B cell (primary cell): Measurements from ENCODE around the gene ARL6IP5. TPM values are rescaled to one million over a fixed set of nuclear protein-coding genes. Genes with fewer than 3 reads are reported as not detected.

Experiments
- ATAC-seq: fragments of 200-7000 bp; cut with Tn5 transposase; one replicate; pipeline ENCODE4 v1.10.0; 2021; ENCODE audit warnings: low read depth, mild to moderate bottlenecking, moderate number of reproducible peaks, moderate library complexity
- CTCF ChIA-PET: fragments of 350-600 bp; sonication (Branson Sonifier 250); formaldehyde crosslinking; loops from one replicate; lab custom pipeline; 2021; ENCODE audit warnings: antibody characterized with exemption, inconsistent platforms; lab: Charles Lee
- POLR2A ChIA-PET: fragments of 350-600 bp; sonication (Branson Sonifier 250); formaldehyde crosslinking; loops from one replicate; lab custom pipeline; 2021; ENCODE audit warnings: antibody characterized with exemption; lab: Charles Lee
- DNase-seq: peaks from one replicate; pipeline ENCODE4 v3.0.0; 2013
- H2AFZ ChIP-seq: 2 replicates; pipeline ENCODE4 v1.6.1; 2012; ENCODE audit warnings: mild to moderate bottlenecking, low read depth, low read length; ENCODE audit not compliant: insufficient read depth, poor library complexity, severe bottlenecking
- H3K27ac ChIP-seq, 2 donors: 1 replicate in 1 of 2; 2 replicates in 1 of 2; pipeline ENCODE4 v1.5.1; 2012 to 2013; ENCODE audit warnings: low read length in 2 of 2, mild to moderate bottlenecking in 2 of 2, moderate library complexity in 1 of 2
- H3K27me3 ChIP-seq, 4 experiments: fragments of 200-600 bp in 1 of 4; sonication (generic) in 1 of 4; replicated peaks in 1 of 4; 1 replicate in 2 of 4; 2 replicates in 2 of 4; pipeline versions ENCODE4 v1.6.1 to v1.7.0; 2013 to 2016; ENCODE audit warnings: low read length in 3 of 4, mild to moderate bottlenecking in 2 of 4, mixed read lengths in 1 of 4, moderate library complexity in 1 of 4; ENCODE audit not compliant: insufficient read depth in 4 of 4, control insufficient read depth in 3 of 4; ENCODE audit errors: control extremely low read depth in 1 of 4
- H3K36me3 ChIP-seq, 2 experiments: replicated peaks in 1 of 2; 1 replicate in 1 of 2; 2 replicates in 1 of 2; pipeline versions ENCODE4 v1.6.1 to v1.7.1; 2013; ENCODE audit warnings: low read length in 1 of 2; ENCODE audit not compliant: insufficient read depth in 2 of 2, control insufficient read depth in 1 of 2; ENCODE audit errors: control extremely low read depth in 1 of 2, extremely low read depth in 1 of 2
- H3K4me1 ChIP-seq, 2 donors: fragments of 200-600 bp in 1 of 2; sonication (generic) in 1 of 2; 1 replicate in 1 of 2; 2 replicates in 1 of 2; pipeline versions ENCODE4 v1.5.1 to v1.6.1; 2013 to 2017; ENCODE audit warnings: low read length in 2 of 2; ENCODE audit not compliant: control insufficient read depth in 2 of 2, insufficient read depth in 2 of 2
- H3K4me2 ChIP-seq: replicated peaks from 2 replicates; pipeline ENCODE3; 2012; ENCODE audit warnings: mild to moderate bottlenecking, low read depth, low read length; ENCODE audit not compliant: poor library complexity, severe bottlenecking
- H3K4me3 ChIP-seq, 5 experiments: fragments of 200-600 bp in 1 of 5; sonication (generic) in 1 of 5; 1 replicate in 3 of 5; 2 replicates in 2 of 5; pipeline versions ENCODE4 v1.5.1 to v1.7.0; 2011 to 2016; ENCODE audit warnings: low read length in 4 of 5, mild to moderate bottlenecking in 4 of 5, low read depth in 2 of 5, control low read depth in 1 of 5, moderate library complexity in 1 of 5; ENCODE audit not compliant: insufficient read depth in 1 of 5; ENCODE audit errors: control extremely low read depth in 1 of 5, extremely low read depth in 1 of 5
- H3K79me2 ChIP-seq: fragments of 200-600 bp; sonication (generic); one replicate; pipeline ENCODE4 v1.6.0; 2016; ENCODE audit warnings: low read length; ENCODE audit not compliant: control insufficient read depth, insufficient read depth
- H3K9ac ChIP-seq: fragments of 200-600 bp; sonication (generic); 2 replicates; pipeline ENCODE4 v1.6.1; 2017; ENCODE audit warnings: mild to moderate bottlenecking, low read length, moderate library complexity
- H3K9me3 ChIP-seq, 3 donors: one replicate each; pipeline versions ENCODE4 v1.6.1 to v1.7.1; 2013; ENCODE audit warnings: low read length in 2 of 3; ENCODE audit not compliant: control insufficient read depth in 2 of 3, insufficient read depth in 1 of 3; ENCODE audit errors: control extremely low read depth in 1 of 3
- H4K20me1 ChIP-seq: 2 replicates; pipeline ENCODE4 v1.6.0; 2012; ENCODE audit warnings: mild to moderate bottlenecking, low read length; ENCODE audit not compliant: insufficient read depth, control insufficient read depth, poor library complexity, severe bottlenecking
- H3K27ac Mint-ChIP-seq: one replicate; pipeline ENCODE4 v1.8.0; 2021; ENCODE audit warnings: mixed read lengths
- H3K27me3 Mint-ChIP-seq: one replicate; pipeline ENCODE4 v1.8.0; 2021; ENCODE audit warnings: mixed read lengths
- H3K4me1 Mint-ChIP-seq: one replicate; pipeline ENCODE4 v1.8.0; 2021; ENCODE audit warnings: mixed read lengths
- H3K4me3 Mint-ChIP-seq: one replicate; pipeline ENCODE4 v1.8.0; 2021; ENCODE audit warnings: mixed read lengths
- H3K9me3 Mint-ChIP-seq: one replicate; pipeline ENCODE4 v1.8.0; 2022; ENCODE audit warnings: mixed read lengths; ENCODE audit not compliant: insufficient read depth
- CTCF ChIP-seq: fragments of 200-600 bp; IDR thresholded peaks from one replicate; pipeline ENCODE4 v1.8.0; 2022; ENCODE audit warnings: antibody characterized with exemption, mild to moderate bottlenecking
- EZH2 ChIP-seq: IDR thresholded peaks from 2 replicates; pipeline ENCODE4 v1.6.1; 2012; ENCODE audit warnings: borderline replicate concordance, low read depth, mild to moderate bottlenecking, moderate library complexity, low read length; ENCODE audit not compliant: insufficient read depth, poor library complexity, severe bottlenecking
- WGBS: methylation state at CpG from one replicate; pipeline ENCODE4 v1.1.5; 2013; ENCODE audit warnings: missing lambda C conversion rate; ENCODE audit not compliant: insufficient coverage; 5-methylcytosine and 5-hydroxymethylcytosine counted together
- intact Hi-C: fragments of 100-400 bp; cut with micrococcal nuclease; formaldehyde crosslinking; loops from one replicate; pipeline ENCODE4 v1.10.0; 2022
- polyA plus RNA-seq: library from polyadenylated mRNA; depleted of rRNA; stranded (reverse); fragments of >200 nt; gene quantifications from 2 replicates; pipeline ENCODE4 v1.2.3, GENCODE V29; 2012
- small RNA-seq: library from RNA; depleted of rRNA; stranded (forward); fragments of <200 nt; gene quantifications from one replicate; pipeline ENCODE3, GENCODE V24; 2012; ENCODE audit warnings: low replicate concordance, low read depth; ENCODE audit not compliant: insufficient read length
- total RNA-seq, 2 donors: library from RNA; stranded (reverse); fragments of 120-200 nt in 1 of 2; gene quantifications; 1 replicate in 1 of 2; 2 replicates in 1 of 2; pipeline versions ENCODE4 v1.2.3 to v1.2.4, GENCODE V29; 2013 to 2022

The ARL6IP5 gene
- total and polyA plus RNA-seq, 2 donors (not counting 1 experiment from before 2014, with no cell fraction given): 39.5 to 89.1 TPM

GRCh38 chr3:69149586-69149985 is 64.8 kb downstream of the ARL6IP5 start:
- Histone ChIP-seq H3K36me3 (no peaks in the 10 kb centered on the region), H3K79me2 (no peaks in the 10 kb centered on the region), H3K9me3 (no peaks in the 10 kb centered on the region), H3K9ac (no peak overlapping the region), H4K20me1 (no peaks in the 10 kb centered on the region), H3K27me3 (no peaks in the 10 kb centered on the region), H3K4me1 (no peaks in the 10 kb centered on the region), H3K4me2 (no peak overlapping the region), H3K4me3 (no peak overlapping the region), H3K27ac (no peak overlapping the region), H2AFZ (no peak overlapping the region)
- TF ChIP-seq EZH2: no peak
- no peak for TF ChIP-seq CTCF
- intact Hi-C loops: no loop called here
- H3K9me3 Mint-ChIP-seq: no peaks in the 10 kb centered on the region
- no peaks in the 10 kb centered on the region for H3K27me3 Mint-ChIP-seq
- no peak overlapping the region for H3K4me3 Mint-ChIP-seq
- H3K27ac Mint-ChIP-seq: no peak overlapping the region
- ChIA-PET CTCF (interaction anchor here (2.8 kb wide), 1 partner anchor 12 kb away, joined by 10 read pairs; no protein-coding TSS in a partner anchor), POLR2A (no interaction called here)
- DNase-seq (no peak), ATAC-seq (no peak)
- H3K4me1 Mint-ChIP-seq: no peaks in the 10 kb centered on the region
- 100% methylated on average over 1 of the region's 3 CpGs for WGBS

Small RNAs within 50 kb of the gene (small RNA-seq; reads per million reads assigned to genes)
- not detected for gene MIR3136

Other genes with a start within 250 kb of the ARL6IP5 start
- gene TAFA4, start 152.4 kb upstream of the ARL6IP5 start, total RNA-seq: not detected in 2 replicates
- gene TAFA4, start 152.4 kb upstream of the ARL6IP5 start, polyA plus RNA-seq: not detected in 2 replicates
- gene EOGT, start 71.3 kb upstream of the ARL6IP5 start, total RNA-seq: 11.3 and 15.5 TPM in 2 replicates
- gene EOGT, start 71.3 kb upstream of the ARL6IP5 start, polyA plus RNA-seq: 1.6 and 1.7 TPM in 2 replicates
- gene TMF1, start 32.6 kb upstream of the ARL6IP5 start, total RNA-seq: 65.1 and 69.3 TPM in 2 replicates
- gene TMF1, start 32.6 kb upstream of the ARL6IP5 start, polyA plus RNA-seq: 6.8 and 12.2 TPM in 2 replicates
- gene UBA3, start 4.6 kb upstream of the ARL6IP5 start, total RNA-seq: 89.4 and 99.8 TPM in 2 replicates
- 42.2 and 55.2 TPM in 2 replicates for gene UBA3, start 4.6 kb upstream of the ARL6IP5 start, polyA plus RNA-seq
- gene LMOD3, start 37.7 kb downstream of the ARL6IP5 start, total RNA-seq: not detected in 2 replicates
- gene LMOD3, start 37.7 kb downstream of the ARL6IP5 start, polyA plus RNA-seq: not detected in 2 replicates